Measurements from ENCODE around the gene SLC12A6. TPM values are rescaled to one million over a fixed set of nuclear protein-coding genes. Genes with fewer than 3 reads are reported as not detected.
A peak's percentile ranks its signal among the peaks of the same experiment; 100 is the strongest.
"Not testable (repeated sequence)": the region's sequence is repeated elsewhere in the genome, so short reads cannot be mapped to it uniquely, and the experiment has no call there.

Gene SLC12A6
- polyA plus RNA-seq, 4 donors: 20.3 to 25.4 (median 23.1) TPM

DNA sequence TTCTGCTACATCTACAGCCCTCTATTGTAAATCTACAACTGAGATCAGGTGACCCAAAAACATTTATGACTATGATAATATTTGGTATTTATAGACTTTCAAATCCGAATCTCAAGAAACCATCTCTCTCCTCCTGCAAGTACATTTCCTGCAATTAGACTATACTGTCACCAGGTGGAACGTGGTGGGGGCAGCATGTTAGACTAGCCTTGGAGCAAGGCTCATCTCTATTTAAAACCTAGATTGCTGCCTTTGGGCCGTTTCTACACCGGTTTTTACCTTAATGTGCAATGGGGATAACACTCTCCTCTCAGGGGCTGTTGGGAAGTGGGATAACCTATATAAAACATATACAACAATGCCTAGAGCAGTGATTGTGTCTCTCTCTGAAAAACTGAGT lies 123.9 kb downstream of the SLC12A6 start:
- DNase-seq (ENCODE audit: low read depth in 4 of 4, low spot score in 3 of 4): no peak

DNA sequence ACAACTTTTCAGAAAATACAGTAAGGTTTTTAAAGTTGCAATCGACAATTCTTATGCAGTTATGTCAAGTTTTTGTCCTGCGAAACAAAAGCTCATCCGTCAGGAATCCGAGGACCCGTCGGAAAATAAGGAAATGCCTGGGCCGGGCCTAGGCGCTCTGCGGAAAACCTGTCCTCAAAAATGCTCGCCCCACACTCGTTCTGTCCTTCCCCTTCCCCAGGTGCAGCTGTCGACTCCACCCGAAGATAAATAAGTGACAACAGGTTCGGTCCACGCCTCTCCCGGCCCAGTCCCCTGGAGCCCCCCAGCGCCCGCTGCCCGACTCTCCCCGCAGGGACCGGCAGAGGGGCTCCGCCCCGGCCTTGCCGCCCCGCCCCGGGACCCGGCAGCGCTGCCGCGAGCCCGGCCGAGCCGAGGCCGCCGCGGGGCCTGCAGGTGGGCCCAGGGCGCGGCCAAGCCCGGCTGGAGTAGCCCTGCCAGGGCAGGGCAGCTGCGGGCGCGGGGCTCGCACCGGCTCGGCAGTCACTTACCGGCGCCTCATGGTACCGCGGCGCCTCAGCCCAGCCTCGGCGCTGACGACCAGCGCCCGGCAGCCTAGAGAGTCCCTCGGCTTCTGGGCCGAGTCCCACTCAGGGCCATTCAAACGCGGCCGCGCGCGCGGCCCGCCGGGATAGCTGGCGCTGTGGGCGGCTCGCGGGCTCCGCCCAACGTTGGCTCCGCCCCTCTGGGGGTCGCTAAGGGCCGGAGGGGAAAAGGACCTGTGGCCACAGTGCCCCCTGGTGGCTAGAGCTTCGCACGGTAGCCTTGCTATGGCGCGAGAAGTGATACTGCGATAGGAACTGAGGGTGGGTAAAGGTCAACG lies 127.9 kb downstream of the SLC12A6 start, which contains the start of gene KATNBL1:
TSS of gene KATNBL1 (minus strand) at position 676 of the 862 bp plus-strand sequence. CDS start 46,420 bp downstream, outside the sequence.
- peak; percentile 87 to 94 (median 92) for DNase-seq (ENCODE audit: low read depth in 4 of 4, low spot score in 3 of 4)

DNA sequence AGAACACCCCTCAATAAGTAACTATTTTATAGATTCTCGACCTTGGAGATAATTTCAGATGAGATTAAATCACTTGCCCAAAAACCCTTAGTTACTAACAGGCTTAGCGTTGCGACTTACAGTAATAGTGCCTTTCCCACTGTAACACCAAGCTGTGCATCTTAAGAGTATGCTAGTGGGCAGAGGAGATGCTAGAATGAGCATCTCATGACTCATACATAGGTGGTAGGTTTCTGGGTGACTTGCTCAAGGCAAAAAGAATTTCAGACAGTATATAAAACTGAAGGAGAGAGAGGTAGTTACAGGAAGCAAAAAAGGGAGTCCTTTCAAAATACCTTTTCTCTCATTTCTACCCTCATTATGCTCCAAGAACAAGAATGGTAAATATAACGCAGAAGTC lies 131.6 kb downstream of the SLC12A6 start:
- DNase-seq (ENCODE audit: low read depth in 4 of 4, low spot score in 3 of 4): no peak

DNA sequence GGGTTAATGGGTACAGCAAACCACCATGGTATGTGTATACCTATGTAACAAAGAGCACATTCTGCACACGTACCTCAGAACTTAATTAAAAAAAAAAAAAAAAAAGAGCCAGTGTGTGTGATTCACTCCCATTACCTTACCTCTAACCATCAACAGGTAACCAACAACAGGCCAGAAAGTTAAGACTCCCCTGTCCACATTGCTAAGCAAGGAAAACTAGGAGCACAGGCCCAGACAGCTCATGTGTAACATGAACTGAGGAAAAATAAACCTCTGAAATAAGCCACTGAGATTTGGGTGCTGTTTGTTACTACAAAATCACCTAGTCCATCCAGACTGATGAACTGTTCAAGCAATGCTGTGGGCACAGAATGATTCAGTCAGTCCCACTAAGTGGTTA lies 133.6 kb downstream of the SLC12A6 start:
- no peak for DNase-seq (ENCODE audit: low read depth in 4 of 4, low spot score in 3 of 4)

DNA sequence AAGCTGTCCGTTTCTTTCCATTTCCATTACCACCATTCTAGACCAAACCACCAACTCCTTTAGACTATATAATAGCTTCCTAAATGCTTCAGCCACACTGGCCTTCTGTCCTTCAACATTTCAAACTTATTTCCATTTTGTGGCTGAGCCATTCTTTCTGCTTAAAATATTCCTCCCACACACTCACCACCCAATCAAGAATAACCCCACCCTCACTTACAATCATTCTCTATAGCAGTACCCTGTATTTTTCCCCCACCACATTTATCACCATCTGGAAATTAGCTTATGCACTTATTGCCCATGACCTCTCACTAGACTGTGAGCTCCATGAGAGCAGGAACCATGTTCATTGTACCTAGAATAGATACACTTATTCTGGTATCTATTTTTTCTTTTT lies 134.3 kb downstream of the SLC12A6 start:
- DNase-seq (ENCODE audit: low read depth in 4 of 4, low spot score in 3 of 4): no peak

DNA sequence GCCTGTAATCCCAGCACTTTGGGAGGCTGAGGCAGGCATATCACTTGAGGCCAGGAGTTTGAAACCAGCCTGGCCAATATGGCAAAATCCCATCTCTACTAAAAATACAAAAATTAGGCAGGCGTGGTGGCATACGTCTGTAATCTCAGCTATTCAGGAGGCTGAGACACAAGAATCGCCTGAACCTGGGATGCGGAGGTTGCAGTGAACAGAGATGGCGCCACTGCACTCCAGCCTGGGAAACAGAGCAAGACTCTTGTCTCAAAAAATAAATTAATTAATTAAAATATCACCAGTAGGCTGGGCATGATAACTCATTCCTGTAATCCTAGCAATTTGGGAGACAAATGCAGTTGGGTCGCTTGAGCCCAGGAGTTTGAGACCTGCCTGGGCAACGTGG lies 144.3 kb downstream of the SLC12A6 start:
- not testable (repeated sequence) for DNase-seq (ENCODE audit: low read depth in 4 of 4, low spot score in 3 of 4)

DNA sequence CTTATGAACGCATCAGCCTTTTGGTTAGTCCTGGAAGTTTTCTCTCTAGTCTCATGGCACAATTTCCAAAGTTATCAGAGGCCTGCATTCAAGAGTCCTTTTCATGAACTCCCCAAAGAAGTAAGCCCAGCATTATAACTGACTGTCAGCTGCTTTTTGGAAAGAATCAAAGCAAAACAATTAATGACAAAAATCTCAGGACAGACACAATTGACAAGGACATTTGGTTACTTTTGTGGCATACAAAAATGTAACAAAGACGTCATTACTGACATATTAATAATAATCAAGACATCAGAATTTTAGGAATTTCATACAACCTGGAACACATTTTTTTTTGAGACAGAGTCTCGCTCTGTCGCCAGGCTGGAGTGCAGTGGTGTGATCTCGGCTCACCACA lies 148.9 kb downstream of the SLC12A6 start:
- DNase-seq (ENCODE audit: low read depth in 4 of 4, low spot score in 3 of 4): no peak

DNA sequence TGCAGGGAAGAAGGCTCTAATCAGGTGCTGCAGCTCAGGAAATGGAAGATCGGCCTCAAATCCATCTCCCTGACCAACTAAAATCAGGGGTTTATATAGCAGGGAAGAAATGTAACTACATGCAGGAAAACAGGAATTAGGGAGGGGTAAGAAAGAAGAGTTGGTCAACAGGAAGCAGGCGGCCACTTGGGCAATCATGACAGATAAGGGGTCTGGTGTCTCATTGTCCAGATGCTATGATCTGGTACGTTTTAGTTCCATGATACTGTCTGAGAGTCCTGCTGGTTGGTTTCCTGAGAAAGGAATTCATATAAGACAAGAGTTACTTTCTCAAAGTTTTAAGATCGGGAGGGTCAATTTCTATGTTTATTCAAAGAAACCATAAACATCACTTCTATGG lies 151.9 kb downstream of the SLC12A6 start:
- DNase-seq (ENCODE audit: low read depth in 4 of 4, low spot score in 3 of 4): no peak

DNA sequence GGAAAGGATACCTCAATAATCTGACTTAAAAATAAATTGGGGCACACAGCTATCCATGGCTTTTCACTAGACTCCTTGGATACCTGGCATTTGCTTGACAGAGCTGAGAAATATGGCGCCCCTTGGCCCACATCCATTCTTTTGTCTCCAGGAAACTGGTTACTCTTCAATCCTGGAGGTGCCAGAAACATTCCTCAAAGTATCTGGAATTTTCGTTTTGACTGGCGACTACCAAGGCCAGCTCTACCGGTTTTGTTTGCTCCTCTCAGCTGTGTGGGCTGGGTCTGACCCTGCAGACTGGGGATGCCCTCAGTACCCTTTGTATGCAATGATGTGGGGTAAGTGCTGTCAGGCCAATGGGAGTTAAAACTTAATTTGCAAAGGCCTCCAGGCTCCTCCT lies 154.6 kb downstream of the SLC12A6 start:
- DNase-seq (ENCODE audit: low read depth in 4 of 4, low spot score in 3 of 4): no peak

Other genes starting within 250 kb of the SLC12A6 start
- 10 to 100 TPM; 75.4 to 96.4 (median 84.0) TPM for gene EMC7, start 235.9 kb downstream of the SLC12A6 start, polyA plus RNA-seq (ENCODE audit: insufficient read length in 4 of 4)
- 1 to 10 TPM in 3 of 4 donors, under 1 TPM in 1; 0.97 to 2.8 (median 1.8) TPM for gene PGBD4, start 235.7 kb downstream of the SLC12A6 start, polyA plus RNA-seq (ENCODE audit: insufficient read length in 4 of 4)
- gene KATNBL1, start 127.7 kb downstream of the SLC12A6 start, polyA plus RNA-seq (ENCODE audit: insufficient read length in 4 of 4): 10 to 100 TPM; 59.9 to 85.6 (median 61.1) TPM
- gene EMC4, start 112.8 kb downstream of the SLC12A6 start, polyA plus RNA-seq (ENCODE audit: insufficient read length in 4 of 4): 100 to 1,000 TPM; 123 to 132 (median 127) TPM
- 100 to 1,000 TPM in 3 of 4 donors, 10 to 100 TPM in 1; 85.6 to 144 (median 123) TPM for gene NOP10, start 5.4 kb upstream of the SLC12A6 start, polyA plus RNA-seq (ENCODE audit: insufficient read length in 4 of 4)
- under 1 TPM in 2 of 4 donors, not detected in 2; 0.04 to 0.08 TPM for gene NUTM1, start 5.5 kb upstream of the SLC12A6 start, polyA plus RNA-seq (ENCODE audit: insufficient read length in 4 of 4)
- gene LPCAT4, start 29.4 kb upstream of the SLC12A6 start, polyA plus RNA-seq (ENCODE audit: insufficient read length in 4 of 4): 10 to 100 TPM; 34.6 to 58.0 (median 41.2) TPM
- gene GOLGA8A, start 100.0 kb upstream of the SLC12A6 start, polyA plus RNA-seq (ENCODE audit: insufficient read length in 4 of 4): 100 to 1,000 TPM in 2 of 4 donors, 10 to 100 TPM in 2; 55.3 to 137 (median 92.1) TPM
- 100 to 1,000 TPM in 2 of 4 donors, 10 to 100 TPM in 2; 34.5 to 157 (median 100) TPM for gene GOLGA8B, start 245.9 kb upstream of the SLC12A6 start, polyA plus RNA-seq (ENCODE audit: insufficient read length in 4 of 4)

All from left renal pelvis (tissue), 4 donors.